ENCODE measurements around the gene CKLF. TPM values are rescaled to one million over a fixed set of nuclear protein-coding genes. Genes with fewer than 3 reads are reported as not detected.
"Not testable (repeated sequence)": the region's sequence is repeated elsewhere in the genome, so short reads cannot be mapped to it uniquely, and the experiment has no call there.

The CKLF gene
- total RNA-seq, 4 donors from 2014 or later: 31.6 to 68.4 (median 49.2) TPM

DNA sequence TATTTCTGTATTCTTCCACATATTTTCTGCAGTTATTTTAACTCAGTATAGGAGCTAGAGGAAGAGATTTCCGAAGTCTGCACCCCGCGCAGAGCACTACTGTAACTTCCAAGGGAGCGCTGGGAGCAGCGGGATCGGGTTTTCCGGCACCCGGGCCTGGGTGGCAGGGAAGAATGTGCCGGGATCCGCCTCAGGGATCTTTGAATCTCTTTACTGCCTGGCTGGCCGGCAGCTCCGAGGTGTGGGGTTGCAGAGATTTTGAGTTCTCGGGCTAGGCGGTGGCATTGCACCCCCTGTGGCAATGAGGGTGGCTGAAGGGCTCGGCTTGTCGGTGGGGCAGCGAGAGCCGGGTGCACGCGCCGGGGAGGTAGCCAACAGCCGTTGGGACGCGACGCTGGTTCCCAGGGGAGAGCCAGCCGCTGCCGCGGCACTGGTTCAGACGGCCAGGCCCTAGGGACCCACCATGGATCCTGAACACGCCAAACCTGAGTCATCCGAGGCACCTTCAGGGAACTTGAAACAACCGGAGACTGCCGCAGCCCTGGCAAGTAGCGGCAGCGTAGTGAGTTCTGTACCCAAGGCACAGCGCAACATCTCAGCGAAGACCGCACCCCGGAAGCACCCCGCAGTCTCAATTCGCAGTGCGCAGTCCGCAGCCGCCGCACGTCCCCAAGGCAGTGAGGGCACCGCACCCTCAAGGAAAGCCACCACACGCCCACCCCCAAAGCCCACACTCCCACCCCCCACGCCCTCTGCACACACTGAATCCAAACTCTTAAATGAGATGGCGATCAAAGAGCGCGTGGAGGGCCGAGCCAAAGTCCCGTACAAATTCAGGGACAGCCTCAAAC, 13.9 kb downstream of the CKLF start, which contains the start of gene CMTM1:
TSS of gene CMTM1 (plus strand) at position 389 of the 851 bp plus-strand sequence. CDS start at position 464, 75 bp downstream.
- no peak for ATAC-seq (ENCODE audit: low FRiP score)
- TF ChIP-seq, protein P1, sequence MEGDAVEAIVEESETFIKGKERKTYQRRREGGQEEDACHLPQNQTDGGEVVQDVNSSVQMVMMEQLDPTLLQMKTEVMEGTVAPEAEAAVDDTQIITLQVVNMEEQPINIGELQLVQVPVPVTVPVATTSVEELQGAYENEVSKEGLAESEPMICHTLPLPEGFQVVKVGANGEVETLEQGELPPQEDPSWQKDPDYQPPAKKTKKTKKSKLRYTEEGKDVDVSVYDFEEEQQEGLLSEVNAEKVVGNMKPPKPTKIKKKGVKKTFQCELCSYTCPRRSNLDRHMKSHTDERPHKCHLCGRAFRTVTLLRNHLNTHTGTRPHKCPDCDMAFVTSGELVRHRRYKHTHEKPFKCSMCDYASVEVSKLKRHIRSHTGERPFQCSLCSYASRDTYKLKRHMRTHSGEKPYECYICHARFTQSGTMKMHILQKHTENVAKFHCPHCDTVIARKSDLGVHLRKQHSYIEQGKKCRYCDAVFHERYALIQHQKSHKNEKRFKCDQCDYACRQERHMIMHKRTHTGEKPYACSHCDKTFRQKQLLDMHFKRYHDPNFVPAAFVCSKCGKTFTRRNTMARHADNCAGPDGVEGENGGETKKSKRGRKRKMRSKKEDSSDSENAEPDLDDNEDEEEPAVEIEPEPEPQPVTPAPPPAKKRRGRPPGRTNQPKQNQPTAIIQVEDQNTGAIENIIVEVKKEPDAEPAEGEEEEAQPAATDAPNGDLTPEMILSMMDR (IDR thresholded peaks at IDR 0.05): no peak
- DNase-seq (ENCODE audit: low spot score): no peak

DNA sequence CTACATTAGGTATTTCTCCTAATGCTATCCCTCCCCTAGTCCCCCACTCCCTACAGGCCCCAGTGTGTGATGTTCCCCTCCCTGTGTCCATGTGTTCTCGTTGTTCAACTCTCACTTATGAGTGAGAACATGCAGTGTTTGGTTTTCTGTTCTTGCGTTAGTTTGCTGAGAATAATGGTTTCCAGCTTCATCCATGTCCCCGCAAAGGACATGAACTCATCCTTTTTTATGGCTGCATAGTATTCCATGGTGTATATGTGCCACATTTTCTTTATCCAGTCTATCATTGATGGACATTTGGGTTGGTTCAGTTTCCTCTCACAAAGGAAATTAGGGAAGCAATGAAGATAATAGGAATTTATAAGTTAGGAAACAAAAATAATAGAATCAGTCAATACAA, 14.9 kb downstream of the CKLF start:
- DNase-seq (ENCODE audit: low spot score); ATAC-seq (ENCODE audit: low FRiP score): not testable (repeated sequence)

DNA sequence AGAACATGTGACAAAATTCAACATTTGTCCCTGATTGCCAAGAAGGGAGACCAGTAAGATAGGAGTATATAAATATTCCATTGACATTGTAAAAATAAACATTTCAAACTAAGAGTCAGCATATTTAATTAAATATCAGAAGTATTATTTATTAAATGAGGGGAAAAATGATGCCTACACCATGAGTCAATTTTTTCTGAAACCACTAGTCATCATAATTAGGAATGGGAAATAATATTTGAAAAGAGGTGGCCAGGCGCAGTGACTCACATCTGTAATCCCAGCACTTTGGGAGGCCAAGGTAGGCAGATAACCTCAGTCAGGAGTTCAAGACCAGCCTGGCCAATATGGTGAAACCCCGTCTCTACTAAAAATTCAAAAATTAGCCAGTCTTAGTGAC, 16.0 kb downstream of the CKLF start:
- TF ChIP-seq, protein P1 (IDR thresholded peaks at IDR 0.05): no peak
- ATAC-seq (ENCODE audit: low FRiP score) (no peak), DNase-seq (ENCODE audit: low spot score) (no peak)

DNA sequence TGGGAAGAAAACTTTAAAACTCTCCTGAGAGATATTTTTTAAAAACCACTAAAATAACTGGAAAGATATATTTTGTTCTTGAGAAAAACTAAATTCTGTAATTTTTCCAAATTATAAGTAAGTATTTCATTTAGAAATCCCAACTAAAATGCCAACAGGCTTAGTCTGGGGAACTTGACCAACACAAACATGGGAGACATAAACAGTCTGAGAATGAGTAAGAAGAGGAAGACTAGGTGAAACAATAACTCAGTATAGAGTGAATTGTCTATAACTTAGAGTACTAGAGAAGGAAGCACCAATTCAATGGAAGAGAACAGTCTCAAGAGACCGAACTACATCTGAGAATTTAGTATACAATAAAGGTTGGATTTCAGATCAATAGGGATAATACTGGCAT, 16.8 kb downstream of the CKLF start:
- DNase-seq (ENCODE audit: low spot score) (no peak), ATAC-seq (ENCODE audit: low FRiP score) (no peak)
- TF ChIP-seq, protein P1 (IDR thresholded peaks at IDR 0.05): no peak

DNA sequence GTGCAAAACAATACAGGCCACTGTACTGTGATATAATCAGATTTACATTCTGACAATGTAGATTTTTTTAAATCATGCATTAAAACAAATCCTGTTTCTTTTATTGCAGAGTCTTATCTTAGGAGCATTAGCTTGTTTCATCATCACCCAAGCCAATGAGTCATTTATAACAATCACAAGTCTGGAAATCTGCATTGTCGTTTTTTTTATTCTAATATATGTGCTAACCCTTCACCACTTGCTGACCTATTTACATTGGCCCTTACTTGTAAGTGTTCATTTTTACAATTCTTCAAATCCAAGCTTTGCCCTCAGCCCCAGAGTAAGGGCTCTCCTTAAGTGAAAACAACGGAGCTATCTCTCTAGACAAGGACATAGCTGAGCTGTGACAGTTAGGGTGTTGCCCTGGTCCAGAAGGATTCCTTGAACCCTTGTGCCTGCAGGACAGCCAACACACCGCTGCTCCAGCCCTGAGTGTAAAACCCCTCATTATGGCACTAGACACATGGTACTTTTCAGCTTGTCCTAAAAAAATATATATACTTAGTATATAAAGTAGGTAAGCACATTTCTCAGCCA, 17.5 kb downstream of the CKLF start:
- TF ChIP-seq, protein P1 (IDR thresholded peaks at IDR 0.05): no peak
- ATAC-seq (ENCODE audit: low FRiP score) (no peak), DNase-seq (ENCODE audit: low spot score) (no peak)

DNA sequence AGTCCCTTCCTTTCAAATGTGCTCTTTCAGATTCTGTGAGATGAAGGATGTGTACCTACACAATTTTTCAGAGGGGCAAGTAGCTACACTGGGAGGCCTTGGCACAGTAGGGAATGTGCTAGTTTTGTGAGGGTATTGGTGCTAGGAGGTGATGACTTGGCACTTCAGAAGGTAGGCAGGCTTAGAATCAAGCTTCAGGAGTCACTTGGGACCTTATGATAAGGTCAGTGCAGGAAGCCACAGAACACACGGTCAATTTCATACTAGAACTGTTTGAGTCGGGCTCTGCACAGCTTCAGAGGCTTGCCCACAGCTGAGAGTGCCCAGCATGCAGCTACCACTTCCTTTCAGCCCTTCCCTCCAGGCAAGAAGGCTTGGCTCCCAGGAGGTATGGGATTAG, 20.0 kb downstream of the CKLF start:
- no peak for ATAC-seq (ENCODE audit: low FRiP score)

DNA sequence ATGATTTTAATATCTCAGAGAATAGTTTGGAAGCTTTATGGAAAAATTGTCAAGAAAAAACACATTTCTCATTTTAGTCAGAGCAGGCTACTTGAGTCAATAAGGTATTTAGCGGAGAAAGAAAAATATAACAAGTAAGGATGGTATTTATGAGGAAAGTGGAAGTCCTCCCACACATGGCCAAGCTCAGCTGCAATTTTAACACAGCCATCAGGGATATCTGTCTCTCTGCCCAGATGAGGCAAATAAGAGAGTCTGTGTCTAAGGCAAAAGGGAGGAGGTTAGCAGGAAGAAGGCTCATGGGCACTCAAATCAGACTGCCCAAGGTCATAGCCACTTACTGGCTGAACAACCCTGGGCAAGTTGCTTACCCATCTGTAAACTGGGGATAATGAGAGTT, 21.7 kb downstream of the CKLF start:
- ATAC-seq (ENCODE audit: low FRiP score) (no peak), DNase-seq (ENCODE audit: low spot score) (no peak)
- TF ChIP-seq, protein P1 (IDR thresholded peaks at IDR 0.05): no peak

More for the DNA sequence above, 20.0 kb downstream of the CKLF start:
- TF ChIP-seq, protein P1 (IDR thresholded peaks at IDR 0.05): no peak
- no peak for DNase-seq (ENCODE audit: low spot score)
